ENCODE measurements around the gene CHST12.
A peak's percentile ranks its signal among the peaks of the same experiment; 100 is the strongest.
"Not testable (repeated sequence)": the region's sequence is repeated elsewhere in the genome, so short reads cannot be mapped to it uniquely, and the experiment has no call there.

CHST12 gene

GRCh38 chr7:2405201-2405600, 1.8 kb downstream of the CHST12 start:
- ATAC-seq, result no peak

- peak; percentile 70 to 72 for ATAC-seq
Observed at GRCh38 chr7:2405601-2406345, 2.4 kb downstream of the CHST12 start.

- no peak for ATAC-seq
Observed at GRCh38 chr7:2409745-2410414, 6.5 kb downstream of the CHST12 start.

- no peak for ATAC-seq
Observed at GRCh38 chr7:2411049-2411448, 7.6 kb downstream of the CHST12 start.

- no peak for ATAC-seq
Observed at GRCh38 chr7:2411815-2412586, 8.6 kb downstream of the CHST12 start.

GRCh38 chr7:2412587-2413201, 9.3 kb downstream of the CHST12 start:
- no peak for ATAC-seq

- no peak for ATAC-seq
Observed at GRCh38 chr7:2416063-2416462, 12.7 kb downstream of the CHST12 start.

GRCh38 chr7:2416650-2417049, 13.2 kb downstream of the CHST12 start:
- no peak for ATAC-seq

GRCh38 chr7:2417178-2417577, 13.8 kb downstream of the CHST12 start:
- ATAC-seq, result not testable (repeated sequence)

- peak; percentile 42 to 58 for ATAC-seq
Observed at GRCh38 chr7:2417981-2418481, 14.6 kb downstream of the CHST12 start.

- peak; percentile 58 to 60 for ATAC-seq
Observed at GRCh38 chr7:2420216-2420933, 17.0 kb downstream of the CHST12 start.

GRCh38 chr7:2421943-2422310, 18.5 kb downstream of the CHST12 start:
- no peak for ATAC-seq

GRCh38 chr7:2425749-2426148, 22.3 kb downstream of the CHST12 start:
- ATAC-seq, result no peak

GRCh38 chr7:2431260-2431867, 28.0 kb downstream of the CHST12 start:
- ATAC-seq, result peak in 1 of 2 donors; percentile 20

GRCh38 chr7:2432910-2433712, 29.7 kb downstream of the CHST12 start:
- no peak for ATAC-seq

GRCh38 chr7:2433713-2434550, 30.5 kb downstream of the CHST12 start:
- ATAC-seq, result no peak

GRCh38 chr7:2435146-2435545, 31.7 kb downstream of the CHST12 start:
- no peak for ATAC-seq

GRCh38 chr7:2436341-2437104, 33.1 kb downstream of the CHST12 start:
- no peak for ATAC-seq

GRCh38 chr7:2437136-2437535, 33.7 kb downstream of the CHST12 start:
- no peak for ATAC-seq
